HepG2 (cell line): ENCODE results near the gene KCNH6. TPM values are rescaled to one million over a fixed set of nuclear protein-coding genes. Genes with fewer than 3 reads are reported as not detected.

Source experiments
- ATAC-seq: fragments of 200-7000 bp; cut with Tn5 transposase; 3 replicates; pipeline ENCODE4 v1.9.1; 2020; ENCODE audit warnings: mild to moderate bottlenecking, moderate library complexity
- BruUV-seq: library from RNA; stranded (reverse); fragments of 400-500 nt; replicated peaks from 2 replicates; lab custom pipeline; 2021; lab: Mats Ljungman, UMichigan
- CTCF ChIA-PET: fragments of 300-600 bp; formaldehyde crosslinking; extraction: SDS; loops from one replicate; lab custom pipeline; 2021; ENCODE audit warnings: low total read pairs, inconsistent platforms, low intra/inter-chr PET ratio; lab: Yijun Ruan, JAX
- POLR2A ChIA-PET: fragments of 350-600 bp; sonication (Branson Sonifier 250); formaldehyde crosslinking; loops from one replicate; lab custom pipeline; 2020; ENCODE audit warnings: antibody characterized with exemption, inconsistent platforms; lab: Yijun Ruan, JAX
- DNase-seq: peaks from one replicate; pipeline ENCODE4 v3.0.0-alpha.2; 2015; ENCODE audit warnings: low spot score
- FAIRE-seq: peaks from 3 replicates; lab custom pipeline; 2011; peaks lifted over from hg19 to GRCh38; lab: Jason Lieb, UNC
- H2AFZ ChIP-seq: one replicate; pipeline ENCODE4 v1.6.1; 2011; ENCODE audit warnings: low read length, inconsistent platforms
- H3K27ac ChIP-seq: fragments of 300-600 bp; 3 replicates; pipeline ENCODE4 v1.8.0; 2011; ENCODE audit warnings: mixed run types, mild to moderate bottlenecking, mixed read lengths, low read length, inconsistent platforms; ENCODE audit not compliant: insufficient read depth; ENCODE audit errors: extremely low read length
- H3K27me3 ChIP-seq, 2 experiments: fragments of 200-600 bp in 1 of 2; 2 replicates in 1 of 2; 3 replicates in 1 of 2; pipeline versions ENCODE4 v1.6.0 to v1.8.0; 2011; ENCODE audit warnings: low read length in 2 of 2, mild to moderate bottlenecking in 2 of 2, moderate library complexity in 2 of 2, inconsistent platforms in 1 of 2; ENCODE audit not compliant: insufficient read depth in 2 of 2, control insufficient read depth in 1 of 2
- H3K36me3 ChIP-seq, 2 experiments: fragments of 200-600 bp in 1 of 2; replicated peaks in 1 of 2; 2 replicates in 1 of 2; 3 replicates in 1 of 2; pipeline versions ENCODE4 v1.5.1 to v1.8.0; 2011; ENCODE audit warnings: low read length in 2 of 2, inconsistent platforms in 1 of 2; ENCODE audit not compliant: insufficient read depth in 2 of 2, control insufficient read depth in 1 of 2
- H3K4me1 ChIP-seq: 2 replicates; pipeline ENCODE4 v1.5.1; 2012; ENCODE audit warnings: low read length, inconsistent platforms; ENCODE audit not compliant: insufficient read depth
- H3K4me2 ChIP-seq: 2 replicates; pipeline ENCODE4 v1.6.0; 2011; ENCODE audit warnings: low read depth, low read length, inconsistent platforms
- H3K4me3 ChIP-seq, 3 experiments: fragments of 200-600 bp in 1 of 3; sonication (generic), shearing (Covaris generic) in 1 of 3; replicated peaks in 1 of 3; 2 replicates each; pipeline ENCODE4 v1.5.1; 2011 to 2016; ENCODE audit warnings: low read length in 3 of 3, inconsistent platforms in 2 of 3, low read depth in 2 of 3, mild to moderate bottlenecking in 2 of 3, control low read depth in 1 of 3, mixed read lengths in 1 of 3; ENCODE audit not compliant: insufficient read depth in 1 of 3
- H3K79me2 ChIP-seq: one replicate; pipeline ENCODE4 v1.6.1; 2011; ENCODE audit warnings: low read length, inconsistent platforms; ENCODE audit not compliant: insufficient read depth
- H3K9ac ChIP-seq: 2 replicates; pipeline ENCODE4 v1.6.0; 2011; ENCODE audit warnings: mild to moderate bottlenecking, low read depth, low read length, inconsistent platforms; ENCODE audit not compliant: insufficient read depth
- H3K9me3 ChIP-seq: 2 replicates; pipeline ENCODE4 v1.5.1; 2012; ENCODE audit warnings: mild to moderate bottlenecking, low read length
- H4K20me1 ChIP-seq: 2 replicates; pipeline ENCODE4 v1.6.0; 2011; ENCODE audit warnings: inconsistent platforms, mild to moderate bottlenecking, low read length, moderate library complexity; ENCODE audit not compliant: insufficient read depth
- ATF7 ChIP-seq, 2 experiments: fragments of 450-650 bp in 1 of 2; sonication (generic) in 1 of 2; formaldehyde crosslinking in 1 of 2; IDR thresholded peaks; 2 replicates each; pipeline versions ENCODE4 v1.4.0 to v1.6.1; 2016 to 2020; ENCODE audit warnings: antibody characterized with exemption in 1 of 2, mild to moderate bottlenecking in 1 of 2, missing genetic modification reagents in 1 of 2
- FOXO1 ChIP-seq: sonication (generic); formaldehyde crosslinking; IDR thresholded peaks from 2 replicates; pipeline ENCODE4 v1.4.0; 2020; ENCODE audit warnings: missing genetic modification reagents
- MAFG ChIP-seq: sonication (generic); formaldehyde crosslinking; IDR thresholded peaks from 2 replicates; pipeline ENCODE4 v1.5.1; 2020; ENCODE audit warnings: mild to moderate bottlenecking, missing genetic modification reagents
- MED1 ChIP-seq: sonication (generic); formaldehyde crosslinking; IDR thresholded peaks from 2 replicates; pipeline ENCODE4 v1.4.0; 2020; ENCODE audit warnings: missing genetic modification reagents
- POLR2AphosphoS2 ChIP-seq: IDR thresholded peaks from 2 replicates; pipeline ENCODE4 v1.6.1; 2011; ENCODE audit warnings: low read depth, low read length, improper control_type of control experiment
- TMF1 ChIP-seq: sonication (generic); formaldehyde crosslinking; IDR thresholded peaks from 2 replicates; pipeline ENCODE4 v1.8.1; 2022; ENCODE audit warnings: low read depth, missing genetic modification reagents
- ZFP90 ChIP-seq: sonication (generic); formaldehyde crosslinking; IDR thresholded peaks from 2 replicates; pipeline ENCODE4 v1.8.0; 2022; ENCODE audit warnings: missing genetic modification reagents, mild to moderate bottlenecking, inconsistent platforms, borderline replicate concordance
- ZNF775 ChIP-seq: sonication (generic); formaldehyde crosslinking; IDR thresholded peaks from 2 replicates; pipeline ENCODE4 v1.4.0; 2020; ENCODE audit warnings: missing genetic modification reagents, mild to moderate bottlenecking, moderate library complexity, borderline replicate concordance
- whole genome bisulfite sequencing: methylation state at CpG from one replicate; pipeline ENCODE4 v1.1.6; 2017; ENCODE audit warnings: low lambda C conversion rate; 5-methylcytosine and 5-hydroxymethylcytosine counted together
- in situ Hi-C: cut with HindIII; loops from 2 replicates; pipeline ENCODE4 v1.10.0; 2017; ENCODE audit warnings: low pct_unique_long_range_greater_than_20kb; ENCODE audit not compliant: extremely low pct_ligation_motif_present
- intact Hi-C: fragments of 100-400 bp; cut with micrococcal nuclease; formaldehyde crosslinking; loops from one replicate; pipeline ENCODE4 v1.10.0; 2022; ENCODE audit not compliant: unreplicated experiment
- polyA plus RNA-seq, 8 experiments: library from polyadenylated mRNA; depleted of rRNA in 3 of 8; stranded (reverse) in 7 of 8; unstranded in 1 of 8; fragments of >200 nt; fragmentation: Illumina TruSeq in 4 of 8; extraction: Trizol in 4 of 8; gene quantifications; 2 replicates each; pipeline versions ENCODE4 v1.2.1 to v1.2.3, GENCODE V29; 2011 to 2016; ENCODE audit warnings: low read depth in 4 of 8, missing spikeins in 1 of 8, mixed read lengths in 1 of 8; ENCODE audit not compliant: insufficient read depth in 1 of 8
- total RNA-seq, 5 experiments: library from RNA; depleted of rRNA; stranded (reverse); fragments of >200 nt; fragmentation: Illumina TruSeq; extraction: Trizol; gene quantifications; 2 replicates each; pipeline ENCODE4 v1.2.3, GENCODE V29; 2016; ENCODE audit warnings: low read depth in 1 of 5

The KCNH6 gene
- total and polyA plus RNA-seq, 2 of the 13 experiments (the other 11 are each of a cell fraction or from before 2014, with no cell fraction given) = 0.05 to 0.18 TPM

GRCh38 chr17:63524051-63524450 lies 893 bp downstream of the KCNH6 start:
- FAIRE-seq = no peak
- TF ChIP-seq FOXO1 (0 out of 2 replicates have a peak, but pooled peaks have one; percentile 7), MED1 (no peak)
- BruUV-seq = no TSS peak
- Histone ChIP-seq H3K9ac (no peak overlapping the region), H3K79me2 (no peaks in the 10 kb centered on the region), H3K27me3 (peaks cover 5 to 64% of the 10 kb centered on the region in 2 experiments), H3K4me1 (peaks cover 44% of the 10 kb centered on the region), H3K4me3 (no peak overlapping the region), H3K4me2 (no peak overlapping the region), H4K20me1 (no peaks in the 10 kb centered on the region; the same call in 1 of the 2 replicates), H3K9me3 (no peaks in the 10 kb centered on the region), H3K36me3 (no peaks in the 10 kb centered on the region), H3K27ac (no peak overlapping the region), H2AFZ (no peak overlapping the region)
- 87% methylated on average over 14 of the region's 14 CpGs for WGBS
- intact Hi-C loops (loop anchor here (5.0 kb wide), 1 partner anchor 53 kb away; no protein-coding TSS in a partner anchor), in situ Hi-C loops (no loop called here)
- ChIA-PET POLR2A (no interaction called here), CTCF (no interaction called here)
- no peak for ATAC-seq
- no peak for DNase-seq

- no TSS peak for BruUV-seq
- no peak overlapping the region for H2AFZ ChIP-seq
- peaks cover 44% of the 10 kb centered on the region for H3K4me1 ChIP-seq
- DNase-seq = no peak
- in situ Hi-C loops (no loop called here), intact Hi-C loops (no loop called here)
- FAIRE-seq = no peak
- H3K27ac ChIP-seq = no peak overlapping the region
- peaks cover 5 to 61% of the 10 kb centered on the region in 2 experiments for H3K27me3 ChIP-seq
- H3K79me2 ChIP-seq = no peaks in the 10 kb centered on the region
- H3K9me3 ChIP-seq = no peaks in the 10 kb centered on the region
- no peaks in the 10 kb centered on the region; the same call in 1 of the 2 replicates for H4K20me1 ChIP-seq
- no peak overlapping the region for H3K4me2 ChIP-seq
- no peak for ATAC-seq
- no peak overlapping the region for H3K4me3 ChIP-seq
- ChIA-PET POLR2A (interaction anchor here (1.1 kb wide), 1 partner anchor 27 kb away, joined by 3 read pairs; no protein-coding TSS in a partner anchor), CTCF (no interaction called here)
- H3K36me3 ChIP-seq = no peaks in the 10 kb centered on the region
- no peak overlapping the region for H3K9ac ChIP-seq
- 22% methylated on average over 6 of the region's 6 CpGs for WGBS
- TF ChIP-seq ZNF775 (CRISPR knock-in tag) (no peak), MAFG (CRISPR knock-in tag) (no peak), ZFP90 (0 out of 2 replicates have a peak, but pooled peaks have one; percentile 36), POLR2AphosphoS2 (no peak), ATF7 (IDR thresholded peaks at IDR 0.05) (no peak), ATF7 (CRISPR knock-in tag; IDR thresholded peaks at IDR 0.05) (no peak), TMF1 (no peak)
- TF ChIP-seq, all 625 proteins: peak for 1
Measured at GRCh38 chr17:63525190-63525946, 2.2 kb downstream of the KCNH6 start.
